Fibroblast of the aortic adventitia (primary cell): ENCODE measurements around the gene ACTN1. TPM values are rescaled to one million over a fixed set of nuclear protein-coding genes. Genes with fewer than 3 reads are reported as not detected.

Source experiments
- DNase-seq: peaks from one replicate; pipeline ENCODE4 v3.0.0-alpha.2; 2010; ENCODE audit warnings: low read depth
- H3K4me3 ChIP-seq: 2 replicates; pipeline ENCODE4 v1.5.1; 2011; ENCODE audit warnings: low read depth, mild to moderate bottlenecking, control low read depth, low read length, moderate library complexity
- total RNA-seq: library from RNA; depleted of rRNA; stranded (reverse); fragments of >200 nt; gene quantifications from 2 replicates; pipeline ENCODE4 v1.2.3, GENCODE V29; 2012; ENCODE audit warnings: low replicate concordance
- TF ChIP-seq, protein P1 (sequence below): IDR thresholded peaks from 2 replicates; pipeline ENCODE4 v1.5.1; 2011; ENCODE audit warnings: mild to moderate bottlenecking, low read length, control low read depth, inconsistent platforms; ENCODE audit not compliant: insufficient read depth

Gene ACTN1
- total RNA-seq, 1 donor: 114 TPM

DNA sequence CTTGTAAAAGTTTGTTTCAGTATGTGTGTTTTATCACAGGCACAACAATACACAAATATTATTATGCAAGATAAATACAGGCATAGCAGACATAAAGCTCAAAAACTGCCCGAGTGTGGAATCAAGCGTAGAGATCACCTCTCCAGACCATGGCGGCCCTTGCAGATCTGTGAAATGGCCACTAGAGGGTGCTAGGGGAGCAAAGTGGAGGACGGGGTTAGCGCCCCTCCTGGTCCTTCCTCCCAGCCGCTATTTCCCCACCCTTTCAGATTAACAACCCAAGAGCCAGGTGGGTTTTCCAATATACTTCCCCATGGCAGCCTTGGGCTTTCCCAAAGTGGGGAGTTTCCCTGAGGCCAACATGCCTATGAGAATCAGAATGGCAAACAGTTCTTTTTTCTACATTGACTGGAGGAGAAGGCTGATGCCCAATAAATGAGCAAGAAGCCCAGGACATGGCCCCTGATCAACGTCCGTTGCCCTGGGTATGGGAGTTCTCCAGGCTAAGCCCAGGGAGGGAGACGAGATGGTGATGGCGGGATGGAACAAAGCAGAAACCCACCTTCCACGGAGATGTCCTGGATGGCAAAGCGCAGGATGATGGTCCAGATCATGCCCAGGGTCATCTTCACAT lies 67.4 kb downstream of the ACTN1 start:
- TF ChIP-seq, protein P1, sequence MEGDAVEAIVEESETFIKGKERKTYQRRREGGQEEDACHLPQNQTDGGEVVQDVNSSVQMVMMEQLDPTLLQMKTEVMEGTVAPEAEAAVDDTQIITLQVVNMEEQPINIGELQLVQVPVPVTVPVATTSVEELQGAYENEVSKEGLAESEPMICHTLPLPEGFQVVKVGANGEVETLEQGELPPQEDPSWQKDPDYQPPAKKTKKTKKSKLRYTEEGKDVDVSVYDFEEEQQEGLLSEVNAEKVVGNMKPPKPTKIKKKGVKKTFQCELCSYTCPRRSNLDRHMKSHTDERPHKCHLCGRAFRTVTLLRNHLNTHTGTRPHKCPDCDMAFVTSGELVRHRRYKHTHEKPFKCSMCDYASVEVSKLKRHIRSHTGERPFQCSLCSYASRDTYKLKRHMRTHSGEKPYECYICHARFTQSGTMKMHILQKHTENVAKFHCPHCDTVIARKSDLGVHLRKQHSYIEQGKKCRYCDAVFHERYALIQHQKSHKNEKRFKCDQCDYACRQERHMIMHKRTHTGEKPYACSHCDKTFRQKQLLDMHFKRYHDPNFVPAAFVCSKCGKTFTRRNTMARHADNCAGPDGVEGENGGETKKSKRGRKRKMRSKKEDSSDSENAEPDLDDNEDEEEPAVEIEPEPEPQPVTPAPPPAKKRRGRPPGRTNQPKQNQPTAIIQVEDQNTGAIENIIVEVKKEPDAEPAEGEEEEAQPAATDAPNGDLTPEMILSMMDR: peak; percentile 100
- H3K4me3 ChIP-seq: no peak overlapping the region
- peak; percentile 81 for DNase-seq

DNA sequence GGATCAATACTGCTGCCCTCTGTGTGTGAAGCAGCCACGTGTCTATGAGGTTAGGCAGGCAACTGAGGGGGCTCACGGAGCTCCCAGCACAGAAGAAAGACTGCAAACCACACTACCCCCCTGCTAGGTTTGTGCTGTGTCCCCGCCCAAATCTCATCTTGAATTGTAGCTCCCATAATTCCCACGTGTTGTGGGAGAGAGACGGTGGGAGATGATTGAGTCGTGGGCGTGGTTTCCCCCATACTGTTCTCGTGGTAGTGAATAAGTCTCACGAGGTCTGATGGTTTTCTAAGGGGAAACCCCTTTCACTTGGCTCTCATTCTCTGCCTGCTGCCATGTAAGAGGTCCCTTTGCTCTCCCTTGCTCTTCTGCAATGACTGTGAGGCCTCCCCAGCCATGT lies 68.6 kb downstream of the ACTN1 start:
- no peak for DNase-seq
- TF ChIP-seq, protein P1: no peak
- no peak overlapping the region for H3K4me3 ChIP-seq

DNA sequence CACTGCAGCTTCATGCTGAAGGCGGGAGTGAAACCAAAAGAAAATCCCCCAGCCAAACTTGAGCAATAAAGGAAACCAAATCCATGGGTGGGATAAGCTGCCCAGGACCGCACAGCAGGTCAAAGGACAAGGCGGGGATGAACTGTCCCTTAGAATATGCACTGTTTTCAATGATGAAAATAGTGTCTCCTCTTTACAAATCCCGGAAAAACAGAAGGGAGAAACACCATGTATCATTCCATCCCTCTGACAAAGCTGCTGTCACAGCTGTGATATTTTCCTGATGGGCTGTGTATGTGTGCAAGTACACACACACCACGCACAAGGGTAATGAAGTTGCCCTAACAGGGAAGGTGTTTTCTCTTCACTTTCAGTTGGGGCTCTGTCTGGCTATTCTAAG lies 70.3 kb downstream of the ACTN1 start:
- TF ChIP-seq, protein P1: no peak
- DNase-seq: no peak

DNA sequence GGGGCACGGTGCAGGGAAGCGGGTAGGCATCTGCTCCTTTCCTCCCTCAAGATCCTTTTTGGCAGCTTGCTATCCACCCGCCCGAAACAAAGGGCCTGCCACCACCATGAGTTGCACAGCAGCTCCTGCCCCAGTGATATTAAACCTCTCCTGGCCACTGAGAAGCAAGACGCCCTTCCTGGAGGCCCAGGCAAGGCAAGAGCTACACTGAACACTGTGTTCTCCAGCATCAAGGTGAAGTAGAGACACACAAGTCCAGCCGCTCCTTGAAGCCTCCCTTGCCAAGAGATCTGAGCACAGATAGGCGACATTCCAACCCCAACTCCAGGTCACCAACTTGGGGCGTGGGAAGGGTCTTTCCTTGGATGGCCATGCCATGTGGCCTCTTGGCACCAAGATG lies 70.9 kb downstream of the ACTN1 start:
- no peak for DNase-seq
- TF ChIP-seq, protein P1: no peak
- H3K4me3 ChIP-seq: no peak overlapping the region

More for the DNA sequence above, 70.3 kb downstream of the ACTN1 start:
- no peak overlapping the region for H3K4me3 ChIP-seq

DNA sequence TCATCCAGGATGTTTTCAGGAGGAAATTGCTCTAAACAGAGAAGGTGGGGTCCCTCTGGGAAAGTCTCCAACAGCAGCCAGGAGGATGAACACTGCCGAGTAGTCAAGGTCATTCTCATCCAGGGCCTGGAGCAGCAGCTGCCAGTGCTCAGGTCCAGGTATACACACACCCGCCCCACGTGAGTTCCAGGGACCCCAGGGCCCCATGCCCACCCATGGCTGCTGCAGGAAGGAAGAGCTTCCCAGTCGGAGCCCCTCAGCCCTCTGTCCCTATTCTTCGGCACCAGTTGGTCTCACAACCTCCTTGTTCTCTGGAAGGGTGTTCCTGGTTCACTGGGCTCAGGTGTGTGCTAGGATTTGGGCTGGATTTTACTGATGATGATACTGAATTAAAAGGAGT lies 72.7 kb downstream of the ACTN1 start:
- DNase-seq: no peak
- TF ChIP-seq, protein P1: no peak
- no peak overlapping the region for H3K4me3 ChIP-seq

DNA sequence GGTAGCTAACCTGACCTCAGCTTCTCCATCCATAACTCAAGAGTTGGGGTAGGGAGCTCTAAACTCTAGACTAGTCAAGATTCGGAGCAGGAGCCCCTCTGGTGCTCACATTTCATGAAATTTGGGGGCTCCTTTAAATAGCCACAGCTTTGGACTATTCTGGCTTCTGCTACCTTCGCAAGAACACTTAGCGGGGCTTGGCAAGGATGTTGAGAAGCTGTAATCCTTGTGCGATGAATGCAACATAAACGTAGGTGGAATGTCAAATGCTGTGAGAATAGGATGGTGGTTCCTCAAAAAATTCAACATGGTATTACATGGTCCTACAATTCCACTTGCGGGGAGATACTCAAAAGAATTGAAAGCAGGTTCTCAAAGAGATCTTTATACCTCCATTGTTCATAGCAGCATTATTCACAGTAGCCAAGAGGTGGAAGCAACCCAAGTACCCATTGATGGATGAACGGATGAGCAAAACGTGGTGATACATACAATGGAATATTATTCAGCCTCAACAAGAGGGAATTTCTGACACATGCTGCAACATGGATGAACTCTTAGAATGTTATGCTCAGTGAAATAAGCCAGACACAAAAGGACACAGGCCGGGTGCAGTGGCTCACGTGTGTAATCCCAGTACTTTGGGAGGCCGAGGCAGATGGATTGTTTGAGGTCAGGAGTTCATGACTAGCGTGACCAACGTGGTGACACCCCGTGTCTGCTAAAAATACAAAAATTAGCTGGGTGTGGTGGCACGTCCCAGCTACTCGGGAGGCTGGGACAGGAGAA lies 73.8 kb downstream of the ACTN1 start:
- DNase-seq: no peak
- TF ChIP-seq, protein P1: no peak
- H3K4me3 ChIP-seq: no peak overlapping the region

DNA sequence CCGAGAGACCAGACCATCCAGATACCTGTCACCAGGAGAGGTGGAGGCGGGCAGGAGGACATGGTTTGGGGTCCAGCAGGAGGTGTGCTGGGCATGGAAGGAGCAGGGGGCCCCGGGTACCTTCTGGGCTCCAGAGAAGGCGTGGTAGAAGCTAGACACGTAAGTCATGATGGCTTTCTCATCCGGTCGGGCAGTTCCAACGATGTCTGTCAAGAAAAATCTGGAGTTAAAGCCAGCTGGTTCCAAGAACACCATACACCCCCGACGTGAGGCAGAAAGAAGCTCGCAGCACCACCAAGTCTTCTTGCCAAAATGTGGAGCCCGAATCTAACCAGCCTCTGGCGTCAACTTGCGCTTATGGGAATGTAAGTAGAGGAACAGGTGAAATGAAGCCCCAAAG lies 76.7 kb downstream of the ACTN1 start:
- TF ChIP-seq, protein P1: no peak
- no peak for DNase-seq
- no peak overlapping the region for H3K4me3 ChIP-seq
